ENCODE data around the gene SETMAR.
"Not testable (repeated sequence)": the region's sequence is repeated elsewhere in the genome, so short reads cannot be mapped to it uniquely, and the experiment has no call there.

Gene SETMAR

GRCh38 chr3:4314688-4315087 is 11.5 kb downstream of the SETMAR start:
- DNase-seq: no peak

- DNase-seq: no peak
These were observed 17.1 kb downstream of the SETMAR start for GRCh38 chr3:4320096-4320911.

- DNase-seq: no peak
These were observed 18.6 kb downstream of the SETMAR start for GRCh38 chr3:4321732-4322131.

DNA sequence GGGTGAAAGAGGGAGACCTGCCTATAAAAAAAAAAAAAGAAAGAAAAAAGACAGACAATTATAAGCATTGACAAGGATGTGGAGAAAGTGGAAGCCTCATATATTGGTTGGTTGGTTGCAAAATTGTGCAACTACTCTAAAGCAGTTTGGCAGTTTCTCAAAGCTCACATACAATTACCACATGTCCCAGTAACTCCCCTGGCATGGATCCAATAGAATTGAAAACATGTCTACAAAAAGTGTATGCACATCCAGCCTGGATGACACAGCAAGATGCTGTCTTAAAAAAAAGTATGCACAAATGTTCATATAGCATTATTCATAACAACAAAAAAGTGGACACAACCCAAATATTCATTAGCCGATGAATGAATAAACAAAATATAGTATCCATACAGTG is 19.5 kb downstream of the SETMAR start:
- DNase-seq: peak; percentile 77

DNA sequence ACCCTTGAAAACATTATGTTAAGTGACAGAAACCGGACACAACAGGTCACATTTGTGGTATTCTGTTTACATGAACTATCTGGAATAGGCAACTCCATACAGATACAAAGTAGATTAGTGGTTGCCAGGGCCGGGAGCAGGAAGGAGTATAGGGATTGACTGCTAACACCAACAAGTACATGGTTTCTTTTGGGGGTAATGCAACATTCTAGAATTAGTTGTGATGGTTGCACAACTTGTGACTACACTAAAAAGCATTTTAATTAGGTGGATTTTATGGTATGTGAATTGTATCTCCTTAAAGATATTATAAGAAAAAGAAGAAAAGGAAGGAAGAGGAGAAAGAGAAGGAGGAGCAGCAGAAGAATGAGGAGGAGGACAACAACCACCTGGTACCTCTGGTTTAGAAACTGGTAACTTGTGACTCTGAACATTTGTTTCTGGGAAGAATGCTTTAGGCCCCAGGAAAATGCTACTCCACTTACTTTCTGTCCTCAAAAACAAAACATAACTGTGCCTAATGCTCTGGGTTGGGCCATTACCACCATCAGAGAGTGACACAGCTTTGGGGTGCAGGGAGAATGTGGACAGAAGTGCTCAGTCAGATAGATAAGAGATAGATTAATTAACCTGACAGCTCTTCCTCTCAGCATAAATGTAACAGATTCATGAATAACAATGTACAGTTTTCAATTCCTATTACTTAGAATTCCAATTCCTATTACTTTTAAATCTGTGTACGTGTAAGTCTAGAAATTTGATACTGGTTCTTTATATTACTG is 20.3 kb downstream of the SETMAR start:
- no peak for DNase-seq

DNA sequence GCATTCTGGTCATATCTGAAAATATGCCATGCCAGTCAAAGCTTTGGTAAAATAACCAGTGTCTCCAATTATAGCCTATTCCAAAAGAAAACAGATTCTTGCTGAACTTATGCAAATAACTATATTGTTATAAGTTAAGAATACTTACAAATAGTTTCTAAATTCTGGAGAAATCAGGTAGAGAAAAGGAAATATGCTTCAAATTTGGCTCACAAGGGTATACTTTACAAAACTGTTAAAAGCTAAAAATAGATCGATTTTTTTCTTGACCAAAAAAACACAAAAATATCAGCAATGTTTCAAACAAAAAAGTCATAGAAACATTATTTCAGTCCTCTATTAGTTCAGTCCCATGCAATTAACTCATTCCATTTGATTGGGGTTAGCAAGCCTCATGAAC is 23.7 kb downstream of the SETMAR start:
- DNase-seq: no peak

- not testable (repeated sequence) for DNase-seq
These were observed 26.6 kb downstream of the SETMAR start for GRCh38 chr3:4329806-4330205.

DNA sequence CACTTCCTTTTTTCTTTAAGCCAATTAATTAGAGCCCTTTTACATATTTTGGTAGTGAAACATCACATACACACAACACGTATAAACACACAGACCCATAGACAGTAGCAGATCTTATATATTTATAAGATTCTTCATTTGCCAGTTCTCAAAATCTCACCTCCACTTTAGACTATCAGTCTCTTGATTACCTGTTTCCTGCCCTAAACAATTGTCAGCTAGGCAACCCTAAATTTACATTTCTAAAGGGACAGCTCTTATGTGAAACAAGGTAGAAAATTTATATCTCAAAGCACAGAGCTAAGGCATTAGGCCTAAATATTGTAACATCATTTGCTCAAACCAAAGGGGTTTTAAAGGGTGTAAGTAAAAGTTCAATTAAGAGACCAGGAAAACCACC is 28.9 kb downstream of the SETMAR start:
- no peak for DNase-seq

- no peak for DNase-seq
These were observed 29.4 kb downstream of the SETMAR start for GRCh38 chr3:4332574-4332973.

DNA sequence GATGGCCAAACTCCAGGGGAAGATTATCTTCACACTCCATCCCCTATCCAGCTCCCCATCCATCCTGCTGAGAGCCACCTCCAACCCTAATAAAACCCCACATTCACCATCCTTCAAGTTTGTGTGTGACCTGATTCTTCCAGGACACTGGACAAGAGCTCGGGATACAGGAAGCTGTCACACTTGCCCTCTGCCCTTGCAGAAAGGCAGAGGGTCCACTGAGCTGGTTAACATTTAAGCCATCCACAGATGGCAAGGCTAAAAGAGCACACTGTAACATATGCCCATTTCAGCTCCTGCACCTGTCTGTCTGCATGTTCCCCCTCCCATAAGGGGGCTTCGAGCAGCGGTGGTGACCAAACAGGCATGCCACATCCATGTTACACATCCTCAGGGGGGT is 29.8 kb downstream of the SETMAR start:
- DNase-seq: no peak

DNA sequence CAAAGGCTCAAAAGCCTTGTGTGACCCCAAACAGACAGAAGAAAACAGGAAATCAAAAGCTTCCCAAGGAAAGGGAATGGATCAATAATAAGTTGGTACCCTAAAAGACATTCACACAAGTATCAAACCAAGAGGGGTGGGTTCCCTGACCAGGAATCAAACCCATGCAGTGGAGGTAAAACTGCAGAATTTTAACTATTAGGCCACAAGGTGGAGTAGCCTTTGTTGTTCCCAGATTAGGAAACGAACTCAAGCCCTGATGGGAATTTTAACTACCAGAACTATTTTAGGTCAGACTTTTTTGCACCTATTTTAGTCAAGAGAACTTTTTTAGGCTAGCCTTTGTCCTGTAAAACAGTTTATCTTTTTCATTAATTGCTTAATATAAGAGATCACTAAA is 31.4 kb downstream of the SETMAR start:
- DNase-seq: no peak

GRCh38 chr3:4335840-4336562 is 32.8 kb downstream of the SETMAR start:
- DNase-seq: no peak

DNA sequence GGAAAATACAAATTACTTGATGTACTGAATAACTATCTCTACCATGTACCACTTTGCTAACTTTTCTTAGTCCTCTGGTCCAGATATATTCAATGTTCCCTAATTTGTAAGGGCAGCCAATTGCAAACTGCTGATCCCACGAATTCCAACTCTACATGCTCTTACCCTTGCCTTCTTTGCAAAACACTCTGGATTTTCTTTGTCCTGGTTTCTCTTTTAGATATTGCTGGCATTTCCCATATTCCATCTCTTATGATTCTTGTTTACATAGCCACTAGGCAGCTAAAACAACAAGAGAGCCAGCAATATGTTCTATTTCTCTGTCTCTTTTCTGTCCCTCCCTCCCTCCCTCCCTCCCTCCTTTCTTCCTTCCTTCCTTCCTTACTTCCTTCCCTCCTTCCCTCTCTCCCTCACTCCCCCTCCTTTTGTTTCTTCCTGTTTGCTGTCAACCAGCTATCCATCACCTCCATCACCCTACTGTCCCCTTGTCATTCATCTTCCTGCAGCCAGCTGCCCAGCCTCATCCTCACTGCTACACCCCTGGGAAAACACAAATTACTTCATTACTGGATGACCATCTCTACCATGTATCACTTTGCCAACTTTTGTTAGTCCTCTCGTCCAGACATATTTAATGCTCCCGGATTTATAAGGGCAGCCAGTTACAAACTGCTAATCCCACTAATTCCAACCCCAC is 33.8 kb downstream of the SETMAR start:
- DNase-seq: no peak

GRCh38 chr3:4338751-4339150 is 35.6 kb downstream of the SETMAR start:
- no peak for DNase-seq

GRCh38 chr3:4340077-4340410 is 36.9 kb downstream of the SETMAR start:
- DNase-seq: no peak

DNA sequence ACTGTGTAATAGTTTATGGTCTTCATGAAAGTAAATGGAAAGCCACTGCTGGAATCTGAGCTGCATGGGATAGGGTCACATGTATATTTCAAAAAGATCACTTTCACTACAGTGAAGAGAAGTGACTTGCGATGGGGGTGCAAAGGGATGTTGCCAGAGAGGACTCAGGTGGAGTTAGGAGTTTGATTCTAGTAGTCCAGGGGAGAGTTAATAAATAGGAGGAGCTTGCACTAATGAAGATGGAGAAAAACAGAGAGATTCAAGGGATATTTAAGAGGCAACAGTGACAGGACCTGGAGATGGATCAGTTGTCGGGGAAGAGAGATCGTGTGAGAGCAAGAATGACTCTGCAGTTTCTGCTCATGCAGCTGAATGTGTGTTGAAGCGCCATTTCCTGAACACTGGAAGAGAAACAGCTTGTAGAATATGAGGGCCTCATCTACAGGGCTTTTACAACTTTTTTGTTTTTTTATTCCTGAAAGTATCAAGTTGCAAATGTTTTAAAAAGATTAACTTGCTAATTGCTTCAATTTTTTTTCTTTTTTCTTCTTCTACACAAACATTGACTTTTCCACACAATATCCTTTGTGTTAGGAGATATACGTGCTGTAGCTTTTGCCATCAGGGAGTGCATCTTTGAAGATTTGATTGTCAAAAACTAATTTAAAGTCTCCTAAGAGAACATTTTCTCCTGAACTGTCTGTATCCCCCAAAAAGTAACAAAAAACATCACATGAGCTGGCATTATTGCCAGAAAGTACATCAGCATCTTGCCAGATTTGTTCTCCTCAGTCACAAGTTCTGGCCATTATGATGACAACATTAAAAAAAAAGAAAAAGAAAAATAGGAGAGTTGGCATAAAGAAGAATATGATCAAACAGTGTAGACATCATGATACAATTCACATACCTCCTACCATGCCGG is 37.5 kb downstream of the SETMAR start:
- DNase-seq: no peak

DNA sequence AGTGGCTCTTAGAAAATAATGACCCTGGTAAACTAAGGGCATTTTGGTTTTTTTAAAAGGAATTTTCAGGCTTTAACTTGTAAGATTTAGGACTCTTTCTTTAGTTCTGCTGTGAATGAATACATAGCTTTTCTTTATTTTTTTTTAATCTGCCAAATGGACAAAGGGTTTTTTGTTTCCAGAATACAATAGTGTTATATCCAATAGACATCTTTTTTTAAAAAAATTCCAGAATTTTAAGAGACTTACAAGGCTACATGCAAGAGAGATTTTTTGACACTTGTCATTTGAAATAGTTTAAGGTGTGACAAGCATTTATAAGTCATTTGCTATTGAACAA is 38.1 kb downstream of the SETMAR start:
- no peak for DNase-seq

DNA sequence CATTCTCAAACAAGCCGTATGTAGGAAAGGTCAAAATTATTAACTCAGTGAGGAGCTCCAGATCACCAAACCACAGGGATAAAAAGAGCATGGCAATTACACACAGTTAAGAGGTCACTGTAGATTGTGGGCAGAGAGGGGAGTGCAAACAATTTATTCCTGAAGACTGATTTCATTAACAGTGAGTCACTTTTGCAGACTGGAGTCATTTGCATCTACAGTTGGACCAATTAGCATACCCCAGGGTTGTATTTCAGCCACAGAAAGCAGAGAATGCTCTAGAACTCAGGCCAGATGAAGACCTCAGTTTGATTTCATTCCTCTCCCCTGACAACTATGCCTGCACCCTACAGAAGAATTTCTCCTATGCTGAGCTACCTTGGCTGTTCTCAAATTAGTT is 40.1 kb downstream of the SETMAR start:
- no peak for DNase-seq

DNA sequence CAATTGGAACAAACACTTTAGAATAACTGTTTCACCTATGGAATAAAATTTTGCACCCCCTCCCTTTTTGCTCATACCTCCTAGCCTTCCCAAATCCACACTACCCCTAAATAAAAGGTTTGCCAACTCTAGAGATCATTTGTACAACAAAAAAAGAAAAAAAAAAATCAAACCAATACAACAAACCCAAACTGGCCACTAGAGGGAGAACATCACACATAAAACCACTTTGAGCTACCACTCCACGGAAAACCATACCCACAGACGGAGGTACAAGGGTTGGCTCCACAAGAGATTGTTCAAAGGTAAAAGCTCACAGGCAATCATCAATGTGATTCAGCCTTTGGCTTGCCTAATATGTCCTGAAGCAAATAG is 47.6 kb downstream of the SETMAR start:
- DNase-seq: no peak

GRCh38 chr3:4351164-4351855 is 48.1 kb downstream of the SETMAR start:
- no peak for DNase-seq

DNA sequence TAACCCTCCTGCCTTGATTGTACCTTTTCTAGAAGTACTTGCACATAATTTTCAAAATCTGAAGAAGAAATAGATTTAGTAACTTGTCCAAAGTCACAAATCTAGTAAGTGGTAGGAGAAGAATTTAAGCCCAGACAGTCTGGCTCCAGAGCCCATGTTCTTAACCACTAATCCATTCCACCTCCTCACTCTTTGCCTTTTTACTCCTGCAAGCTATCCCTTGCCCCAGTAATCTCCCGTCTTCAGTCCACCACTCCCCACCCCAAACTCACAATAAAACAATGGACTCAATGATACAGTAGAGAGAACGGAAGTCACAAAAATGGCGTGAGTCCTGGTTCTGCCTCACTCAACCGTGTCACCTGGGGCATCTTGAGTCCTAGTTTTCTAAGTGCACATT is 48.7 kb downstream of the SETMAR start:
- no peak for DNase-seq

All from SIG-M5 (cell line).